22Rv1 (cell line): Measurements from ENCODE around the gene FAM161B.
A peak's percentile ranks its signal among the peaks of the same experiment; 100 is the strongest.

Experiments used
- H3K27ac ChIP-seq: fragments of 450-650 bp; 2 replicates; pipeline ENCODE4 v1.5.1; 2017
- CTCF ChIP-seq: fragments of 450-650 bp; IDR thresholded peaks from 2 replicates; pipeline ENCODE4 v1.5.1; 2017; ENCODE audit warnings: mild to moderate bottlenecking
- ZFX ChIP-seq: fragments of 450-650 bp; IDR thresholded peaks from 2 replicates; pipeline ENCODE4 v1.6.1; 2017; ENCODE audit warnings: antibody characterized with exemption, borderline replicate concordance

Gene FAM161B

GRCh38 chr14:73961192-73961591 lies 11.3 kb upstream of the FAM161B start:
- no peak overlapping the region for H3K27ac ChIP-seq
- TF ChIP-seq ZFX (no peak), CTCF (no peak)

- no peak overlapping the region for H3K27ac ChIP-seq
- TF ChIP-seq CTCF (no peak), ZFX (no peak)
These were observed 8.7 kb upstream of the FAM161B start for GRCh38 chr14:73958591-73958990.

GRCh38 chr14:73955674-73956073 lies 5.8 kb upstream of the FAM161B start:
- TF ChIP-seq CTCF: no peak

GRCh38 chr14:73953731-73954130 lies 3.8 kb upstream of the FAM161B start:
- no peak overlapping the region for H3K27ac ChIP-seq
- TF ChIP-seq CTCF (no peak), ZFX (no peak)

More at GRCh38 chr14:73955674-73956073, 5.8 kb upstream of the FAM161B start:
- H3K27ac ChIP-seq: no peak overlapping the region

GRCh38 chr14:73945159-73945670 lies 4.7 kb downstream of the FAM161B start:
- TF ChIP-seq CTCF: no peak
- TF ChIP-seq ZFX: no peak
- peak overlapping the region; percentile 93 for H3K27ac ChIP-seq

GRCh38 chr14:73944432-73945158 lies 5.3 kb downstream of the FAM161B start:
- peak overlapping the region; percentile 93 for H3K27ac ChIP-seq
- TF ChIP-seq CTCF: no peak
- no peak for TF ChIP-seq ZFX

GRCh38 chr14:73943083-73943482 lies 6.8 kb downstream of the FAM161B start:
- TF ChIP-seq CTCF: no peak
- no peak for TF ChIP-seq ZFX
- no peak overlapping the region for H3K27ac ChIP-seq
